ENCODE data around the gene HS1BP3. TPM values are rescaled to one million over a fixed set of nuclear protein-coding genes. Genes with fewer than 3 reads are reported as not detected.

HS1BP3 gene
- total RNA-seq, 3 donors from 2014 or later (not counting 1 experiment from before 2014, with no cell fraction given): 17.4 to 25.7 (median 22.8) TPM

DNA sequence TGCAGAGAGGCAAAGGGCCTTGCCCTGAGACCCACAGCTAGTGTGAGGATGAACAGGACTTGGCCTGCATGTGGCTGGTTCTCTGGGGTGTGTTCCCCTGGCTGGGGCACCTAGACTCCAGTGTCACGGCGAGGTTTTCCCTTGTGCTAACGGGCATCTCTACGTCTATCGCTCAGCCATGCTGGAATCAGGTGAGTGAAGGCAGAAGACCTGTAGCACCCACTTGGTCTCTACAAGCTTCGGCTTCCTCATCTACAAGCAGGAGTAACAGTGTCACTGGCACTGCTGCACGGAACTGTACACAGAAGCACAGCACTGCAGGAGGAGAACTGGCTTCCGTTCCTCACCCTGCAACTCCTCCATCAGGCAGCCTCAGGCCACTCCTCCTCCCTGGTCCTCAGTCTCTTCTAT, 30.6 kb downstream of the HS1BP3 start:
- H3K4me1 Mint-ChIP-seq: peaks cover 6 to 7% of the 10 kb centered on the region in 2 donors
- DNase-seq: no peak
- Histone ChIP-seq H3K27ac (ENCODE audit: low read length) (no peak overlapping the region), H3K9me3 (ENCODE audit: control insufficient read depth, insufficient read depth, low read length) (no peaks in the 10 kb centered on the region), H3K4me1 (ENCODE audit: control insufficient read depth, insufficient read depth, low read length) (peaks cover 15% of the 10 kb centered on the region), H3K36me3 (ENCODE audit: control insufficient read depth, insufficient read depth, low read length) (peaks cover 47% of the 10 kb centered on the region), H3K27me3 (ENCODE audit: control insufficient read depth, insufficient read depth, low read length) (no peaks in the 10 kb centered on the region), H3K4me3 (ENCODE audit: low read length) (no peak overlapping the region)
- TF ChIP-seq CTCF (IDR thresholded peaks at IDR 0.05): no peak
- H3K27me3 Mint-ChIP-seq (ENCODE audit: low read depth in 2 of 2): no peaks in the 10 kb centered on the region
- no peaks in the 10 kb centered on the region for H3K9me3 Mint-ChIP-seq
- H3K36me3 Mint-ChIP-seq: peaks cover 7% of the 10 kb centered on the region
- peak in 1 of 3 donors; percentile 6 for ATAC-seq
- 97% methylated on average over 8 of the region's 8 CpGs for WGBS (ENCODE audit: insufficient coverage)
- intact Hi-C loops (cut with micrococcal nuclease): no loop called here
- H3K4me3 Mint-ChIP-seq: no peak overlapping the region
- no peak overlapping the region for H3K27ac Mint-ChIP-seq

DNA sequence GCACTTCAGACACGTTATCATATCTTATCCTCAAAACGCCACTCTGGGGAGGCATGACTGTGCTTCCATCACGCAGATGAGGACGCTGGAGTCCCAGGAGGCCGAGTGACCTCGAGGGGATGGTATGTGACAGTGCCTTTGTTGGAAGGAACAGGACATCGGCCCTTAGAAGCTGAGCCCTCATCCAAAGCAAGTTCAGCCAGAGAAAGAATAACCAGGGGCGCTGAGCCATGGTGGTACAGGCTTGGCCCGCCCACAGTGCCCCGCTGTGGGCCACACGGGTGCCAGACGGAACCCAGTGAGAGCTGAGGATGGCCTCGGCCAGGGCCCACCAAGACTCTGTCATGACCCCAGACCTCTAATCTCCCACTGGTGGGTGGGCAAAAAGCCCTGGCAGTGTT, 31.3 kb downstream of the HS1BP3 start:
- Histone ChIP-seq H3K4me3 (ENCODE audit: low read length) (no peak overlapping the region), H3K4me1 (ENCODE audit: control insufficient read depth, insufficient read depth, low read length) (peaks cover 15% of the 10 kb centered on the region), H3K36me3 (ENCODE audit: control insufficient read depth, insufficient read depth, low read length) (peaks cover 47% of the 10 kb centered on the region), H3K27ac (ENCODE audit: low read length) (no peak overlapping the region), H3K9me3 (ENCODE audit: control insufficient read depth, insufficient read depth, low read length) (no peaks in the 10 kb centered on the region), H3K27me3 (ENCODE audit: control insufficient read depth, insufficient read depth, low read length) (no peaks in the 10 kb centered on the region)
- Mint-ChIP-seq H3K36me3 (peaks cover 7% of the 10 kb centered on the region), H3K4me1 (peaks cover 6 to 7% of the 10 kb centered on the region in 2 donors), H3K27me3 (ENCODE audit: low read depth in 2 of 2) (no peaks in the 10 kb centered on the region), H3K27ac (no peak overlapping the region), H3K9me3 (no peaks in the 10 kb centered on the region), H3K4me3 (no peak overlapping the region)
- ATAC-seq (no peak), DNase-seq (no peak)
- intact Hi-C loops (cut with micrococcal nuclease): no loop called here
- TF ChIP-seq CTCF (IDR thresholded peaks at IDR 0.05): no peak
- WGBS (ENCODE audit: insufficient coverage): 95% methylated on average over 13 of the region's 13 CpGs

GRCh38 chr2:20618886-20619521, 31.9 kb downstream of the HS1BP3 start:
- H3K4me3 ChIP-seq (ENCODE audit: low read length): no peak overlapping the region
- no peak for TF ChIP-seq CTCF (IDR thresholded peaks at IDR 0.05)
- no peak overlapping the region for H3K27ac Mint-ChIP-seq
- H3K4me1 ChIP-seq (ENCODE audit: control insufficient read depth, insufficient read depth, low read length): peaks cover 15% of the 10 kb centered on the region
- DNase-seq (no peak), ATAC-seq (no peak)
- 92% methylated on average over 15 of the region's 15 CpGs for WGBS (ENCODE audit: insufficient coverage)
- H3K27ac ChIP-seq (ENCODE audit: low read length): no peak overlapping the region
- no peaks in the 10 kb centered on the region for H3K27me3 ChIP-seq (ENCODE audit: control insufficient read depth, insufficient read depth, low read length)
- peaks cover 6 to 7% of the 10 kb centered on the region in 2 donors for H3K4me1 Mint-ChIP-seq
- no peaks in the 10 kb centered on the region for H3K9me3 Mint-ChIP-seq
- H3K4me3 Mint-ChIP-seq: no peak overlapping the region
- H3K36me3 Mint-ChIP-seq: peaks cover 7% of the 10 kb centered on the region
- peaks cover 46% of the 10 kb centered on the region for H3K36me3 ChIP-seq (ENCODE audit: control insufficient read depth, insufficient read depth, low read length)
- intact Hi-C loops (cut with micrococcal nuclease): no loop called here
- no peaks in the 10 kb centered on the region for H3K27me3 Mint-ChIP-seq (ENCODE audit: low read depth in 2 of 2)
- H3K9me3 ChIP-seq (ENCODE audit: control insufficient read depth, insufficient read depth, low read length): no peaks in the 10 kb centered on the region

DNA sequence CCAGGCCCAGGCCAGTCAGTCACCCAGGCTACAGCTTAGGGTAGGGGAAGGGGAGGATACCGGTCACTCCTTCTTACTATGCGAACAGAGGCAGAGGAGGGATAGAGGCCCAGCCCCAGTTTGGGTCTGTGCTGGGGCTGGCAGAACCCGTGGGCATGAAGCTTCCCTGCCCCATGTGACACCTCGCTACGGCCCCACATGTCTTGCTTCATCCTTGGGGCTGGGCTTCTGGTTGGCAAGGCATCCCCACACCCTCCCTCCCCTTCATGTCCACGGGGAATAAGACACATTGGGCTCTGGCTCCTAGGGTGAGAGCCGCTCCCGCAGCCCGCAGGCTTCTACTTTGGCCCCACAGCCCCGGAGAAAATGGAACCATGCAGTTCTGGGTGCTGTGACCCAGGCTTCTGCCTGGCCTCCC, 32.4 kb downstream of the HS1BP3 start:
- Mint-ChIP-seq H3K4me1 (peaks cover 6 to 7% of the 10 kb centered on the region in 2 donors), H3K36me3 (peaks cover 7% of the 10 kb centered on the region), H3K27ac (peak overlapping the region in 1 of 2 donors; percentile 54), H3K4me3 (no peak overlapping the region), H3K9me3 (no peaks in the 10 kb centered on the region), H3K27me3 (ENCODE audit: low read depth in 2 of 2) (no peaks in the 10 kb centered on the region)
- DNase-seq (no peak), ATAC-seq (peak in 1 of 3 donors; percentile 7)
- TF ChIP-seq CTCF (IDR thresholded peaks at IDR 0.05): no peak
- Histone ChIP-seq H3K4me1 (ENCODE audit: control insufficient read depth, insufficient read depth, low read length) (peaks cover 15% of the 10 kb centered on the region), H3K9me3 (ENCODE audit: control insufficient read depth, insufficient read depth, low read length) (no peaks in the 10 kb centered on the region), H3K4me3 (ENCODE audit: low read length) (no peak overlapping the region), H3K27ac (ENCODE audit: low read length) (no peak overlapping the region), H3K36me3 (ENCODE audit: control insufficient read depth, insufficient read depth, low read length) (peaks cover 41% of the 10 kb centered on the region), H3K27me3 (ENCODE audit: control insufficient read depth, insufficient read depth, low read length) (no peaks in the 10 kb centered on the region)
- 92% methylated on average over 10 of the region's 10 CpGs for whole genome bisulfite sequencing (ENCODE audit: insufficient coverage)
- intact Hi-C loops (cut with micrococcal nuclease): no loop called here

Data from natural killer cell (primary cell).